Fibroblast of lung (primary cell): Measurements from ENCODE around the gene KCNK5. TPM values are rescaled to one million over a fixed set of nuclear protein-coding genes. Genes with fewer than 3 reads are reported as not detected.

Experiments
- DNase-seq, 2 donors: peaks; one replicate each; pipeline versions ENCODE4 v3.0.0 to v3.0.0-alpha.2; 2010; ENCODE audit warnings: low read depth in 2 of 2
- H2AFZ ChIP-seq: 2 replicates; pipeline ENCODE4 v1.5.1; 2012; ENCODE audit warnings: low read length, control low read depth, inconsistent platforms
- H3K27ac ChIP-seq: 2 replicates; pipeline ENCODE4 v1.5.1; 2011; ENCODE audit warnings: low read length, control low read depth; ENCODE audit not compliant: insufficient read depth
- H3K27me3 ChIP-seq: 2 replicates; pipeline ENCODE4 v1.5.1; 2011; ENCODE audit warnings: mild to moderate bottlenecking, low read length; ENCODE audit not compliant: control insufficient read depth, insufficient read depth
- H3K36me3 ChIP-seq: 2 replicates; pipeline ENCODE4 v1.5.1; 2011; ENCODE audit warnings: low read length; ENCODE audit not compliant: control insufficient read depth, insufficient read depth
- H3K4me1 ChIP-seq: 2 replicates; pipeline ENCODE4 v1.5.1; 2011; ENCODE audit warnings: low read length; ENCODE audit not compliant: control insufficient read depth, insufficient read depth; ENCODE audit errors: extremely low read depth
- H3K4me2 ChIP-seq: 2 replicates; pipeline ENCODE4 v1.5.1; 2011; ENCODE audit warnings: low read length, control low read depth; ENCODE audit not compliant: insufficient read depth; ENCODE audit errors: extremely low read depth
- H3K4me3 ChIP-seq, 4 experiments: fragments of 200-600 bp in 1 of 4; sonication (generic) in 1 of 4; replicated peaks in 1 of 4; 2 replicates each; pipeline ENCODE4 v1.5.1; 2011 to 2016; ENCODE audit warnings: low read length in 4 of 4, low read depth in 3 of 4, mild to moderate bottlenecking in 3 of 4, control low read depth in 2 of 4, inconsistent platforms in 1 of 4, mixed read lengths in 1 of 4; ENCODE audit not compliant: insufficient read depth in 1 of 4; ENCODE audit errors: control extremely low read depth in 1 of 4
- H3K79me2 ChIP-seq: 2 replicates; pipeline ENCODE4 v1.5.1; 2012; ENCODE audit warnings: mild to moderate bottlenecking, low read length, inconsistent platforms; ENCODE audit not compliant: control insufficient read depth, insufficient read depth
- H3K9ac ChIP-seq: 2 replicates; pipeline ENCODE4 v1.5.1; 2011; ENCODE audit warnings: mild to moderate bottlenecking, low read length, control low read depth; ENCODE audit not compliant: insufficient read depth
- H3K9me3 ChIP-seq: 2 replicates; pipeline ENCODE4 v1.5.1; 2012; ENCODE audit warnings: low read depth, low read length; ENCODE audit not compliant: control insufficient read depth, insufficient read depth
- H4K20me1 ChIP-seq: 2 replicates; pipeline ENCODE4 v1.5.1; 2011; ENCODE audit warnings: low read length; ENCODE audit not compliant: control insufficient read depth, insufficient read depth; ENCODE audit errors: extremely low read depth
- EZH2 ChIP-seq: IDR thresholded peaks from 2 replicates; pipeline ENCODE4 v1.5.1; 2012; ENCODE audit warnings: low read length, control low read depth, mild to moderate bottlenecking; ENCODE audit errors: missing control alignments
- polyA plus RNA-seq, 2 donors: library from polyadenylated mRNA; depleted of rRNA in 1 of 2; stranded (reverse) in 1 of 2; unstranded in 1 of 2; fragments of >200 nt; gene quantifications; 2 replicates each; pipeline ENCODE4 v1.2.1, GENCODE V29; 2011 to 2012; ENCODE audit warnings: missing spikeins in 1 of 2
- total RNA-seq: library from RNA; depleted of rRNA; stranded (reverse); fragments of >200 nt; gene quantifications from 2 replicates; pipeline ENCODE4 v1.2.1, GENCODE V29; 2014
- TF ChIP-seq, protein P1 (sequence below), 2 donors: IDR thresholded peaks in 1 of 2; conservative IDR thresholded peaks in 1 of 2; 1 replicate in 1 of 2; 2 replicates in 1 of 2; pipeline ENCODE4 v1.5.1; 2011 to 2012; ENCODE audit warnings: low read length in 2 of 2, control low read depth in 1 of 2, inconsistent platforms in 1 of 2, low read depth in 1 of 2, mild to moderate bottlenecking in 1 of 2

The KCNK5 gene
- total and polyA plus RNA-seq, 2 donors (not counting 1 experiment from before 2014, with no cell fraction given), result under 0.01 to 0.02 TPM

- no peak for TF ChIP-seq EZH2
- TF ChIP-seq, protein P1, sequence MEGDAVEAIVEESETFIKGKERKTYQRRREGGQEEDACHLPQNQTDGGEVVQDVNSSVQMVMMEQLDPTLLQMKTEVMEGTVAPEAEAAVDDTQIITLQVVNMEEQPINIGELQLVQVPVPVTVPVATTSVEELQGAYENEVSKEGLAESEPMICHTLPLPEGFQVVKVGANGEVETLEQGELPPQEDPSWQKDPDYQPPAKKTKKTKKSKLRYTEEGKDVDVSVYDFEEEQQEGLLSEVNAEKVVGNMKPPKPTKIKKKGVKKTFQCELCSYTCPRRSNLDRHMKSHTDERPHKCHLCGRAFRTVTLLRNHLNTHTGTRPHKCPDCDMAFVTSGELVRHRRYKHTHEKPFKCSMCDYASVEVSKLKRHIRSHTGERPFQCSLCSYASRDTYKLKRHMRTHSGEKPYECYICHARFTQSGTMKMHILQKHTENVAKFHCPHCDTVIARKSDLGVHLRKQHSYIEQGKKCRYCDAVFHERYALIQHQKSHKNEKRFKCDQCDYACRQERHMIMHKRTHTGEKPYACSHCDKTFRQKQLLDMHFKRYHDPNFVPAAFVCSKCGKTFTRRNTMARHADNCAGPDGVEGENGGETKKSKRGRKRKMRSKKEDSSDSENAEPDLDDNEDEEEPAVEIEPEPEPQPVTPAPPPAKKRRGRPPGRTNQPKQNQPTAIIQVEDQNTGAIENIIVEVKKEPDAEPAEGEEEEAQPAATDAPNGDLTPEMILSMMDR (conservative IDR thresholded peaks at IDR 0.05 in 1 of 2, IDR thresholded peaks at IDR 0.05 in 1 of 2; ENCODE audit: low read depth in 1 of 2, low read length in 2 of 2), result no peak
- no peaks in the 10 kb centered on the region for H3K79me2 ChIP-seq
These were observed 36.5 kb downstream of the KCNK5 start for GRCh38 chr6:39192736-39193135.

GRCh38 chr6:39191236-39191930 is 37.9 kb downstream of the KCNK5 start:
- Histone ChIP-seq H3K4me1 (no peaks in the 10 kb centered on the region), H3K9me3 (no peaks in the 10 kb centered on the region), H2AFZ (no peak overlapping the region), H3K27ac (no peak overlapping the region), H3K4me3 (no peak overlapping the region), H3K4me2 (no peak overlapping the region), H3K9ac (no peak overlapping the region), H4K20me1 (no peaks in the 10 kb centered on the region), H3K36me3 (no peaks in the 10 kb centered on the region), H3K27me3 (no peaks in the 10 kb centered on the region), H3K79me2 (no peaks in the 10 kb centered on the region)
- TF ChIP-seq EZH2, result no peak
- TF ChIP-seq, protein P1 (conservative IDR thresholded peaks at IDR 0.05 in 1 of 2, IDR thresholded peaks at IDR 0.05 in 1 of 2; ENCODE audit: low read depth in 1 of 2, low read length in 2 of 2), result no peak
- no peak for DNase-seq

More at GRCh38 chr6:39192736-39193135, 36.5 kb downstream of the KCNK5 start:
- H3K36me3 ChIP-seq, result no peaks in the 10 kb centered on the region
- no peak overlapping the region for H3K9ac ChIP-seq
- H2AFZ ChIP-seq, result no peak overlapping the region
- no peak overlapping the region for H3K4me2 ChIP-seq
- H3K4me3 ChIP-seq, result no peak overlapping the region
- no peaks in the 10 kb centered on the region for H4K20me1 ChIP-seq
- no peaks in the 10 kb centered on the region for H3K27me3 ChIP-seq
- no peak overlapping the region for H3K27ac ChIP-seq
- H3K4me1 ChIP-seq, result no peaks in the 10 kb centered on the region
- no peaks in the 10 kb centered on the region for H3K9me3 ChIP-seq
- no peak for DNase-seq

- no peak for DNase-seq
- H3K4me3 ChIP-seq, result no peak overlapping the region
- H3K9ac ChIP-seq, result no peak overlapping the region
- no peaks in the 10 kb centered on the region for H3K9me3 ChIP-seq
- no peaks in the 10 kb centered on the region for H3K4me1 ChIP-seq
- H3K4me2 ChIP-seq, result no peak overlapping the region
- H2AFZ ChIP-seq, result no peak overlapping the region
- TF ChIP-seq EZH2, result no peak
- TF ChIP-seq, protein P1 (conservative IDR thresholded peaks at IDR 0.05 in 1 of 2, IDR thresholded peaks at IDR 0.05 in 1 of 2; ENCODE audit: low read depth in 1 of 2, low read length in 2 of 2), result no peak
- no peaks in the 10 kb centered on the region for H3K27me3 ChIP-seq
- no peaks in the 10 kb centered on the region for H3K79me2 ChIP-seq
- H4K20me1 ChIP-seq, result no peaks in the 10 kb centered on the region
- no peaks in the 10 kb centered on the region for H3K36me3 ChIP-seq
- no peak overlapping the region for H3K27ac ChIP-seq
These were observed 38.6 kb downstream of the KCNK5 start for GRCh38 chr6:39190545-39191235.
